Loucy (cell line): ENCODE measurements around the gene SEC11A.
A peak's percentile ranks its signal among the peaks of the same experiment; 100 is the strongest.

Experiments
- H2AFZ ChIP-seq: fragments of 200-600 bp; sonication (generic); 2 replicates; pipeline ENCODE4 v1.6.0; 2016; ENCODE audit warnings: antibody characterized with exemption, mild to moderate bottlenecking, low read length, moderate library complexity
- H3F3A ChIP-seq: fragments of 200-600 bp; 2 replicates; pipeline ENCODE4 v1.6.0; 2016; ENCODE audit warnings: antibody characterized with exemption, low read depth, mild to moderate bottlenecking
- H3K27me3 ChIP-seq: fragments of 200-600 bp; sonication (generic); 2 replicates; pipeline ENCODE4 v1.6.1; 2014; ENCODE audit warnings: low read length, mild to moderate bottlenecking; ENCODE audit not compliant: insufficient read depth, poor library complexity, severe bottlenecking
- H3K36me3 ChIP-seq: fragments of 200-600 bp; sonication (generic); 2 replicates; pipeline ENCODE4 v1.6.1; 2016; ENCODE audit warnings: low read length; ENCODE audit not compliant: insufficient read depth
- H3K4me1 ChIP-seq: fragments of 200-600 bp; sonication (generic); 2 replicates; pipeline ENCODE4 v1.5.1; 2014; ENCODE audit warnings: low read length, mild to moderate bottlenecking; ENCODE audit not compliant: insufficient read depth, poor library complexity, severe bottlenecking
- H3K4me2 ChIP-seq: fragments of 200-600 bp; sonication (generic); 2 replicates; pipeline ENCODE4 v1.6.0; 2014; ENCODE audit warnings: antibody characterized with exemption, low read length, low read depth, mild to moderate bottlenecking; ENCODE audit not compliant: poor library complexity, severe bottlenecking
- H3K4me3 ChIP-seq: fragments of 200-600 bp; sonication (generic); 2 replicates; pipeline ENCODE4 v1.5.1; 2014; ENCODE audit warnings: low read length, mild to moderate bottlenecking, mixed read lengths; ENCODE audit not compliant: poor library complexity, severe bottlenecking
- H3K79me2 ChIP-seq: fragments of 200-600 bp; sonication (generic); 2 replicates; pipeline ENCODE4 v1.6.1; 2014; ENCODE audit warnings: low read length; ENCODE audit not compliant: insufficient read depth
- H3K9ac ChIP-seq: fragments of 200-600 bp; sonication (generic); 2 replicates; pipeline ENCODE4 v1.6.0; 2014; ENCODE audit warnings: mild to moderate bottlenecking, low read depth, low read length, moderate library complexity; ENCODE audit not compliant: poor library complexity, severe bottlenecking
- H3K9me2 ChIP-seq: fragments of 200-600 bp; sonication (generic); replicated peaks from 2 replicates; pipeline ENCODE4 v1.6.1; 2016; ENCODE audit warnings: low read depth, low read length, mixed read lengths
- H3K9me3 ChIP-seq: fragments of 200-600 bp; sonication (generic); 2 replicates; pipeline ENCODE4 v1.6.1; 2014; ENCODE audit warnings: mild to moderate bottlenecking, antibody characterized with exemption, low read length, low read depth; ENCODE audit not compliant: insufficient read depth
- H4K20me1 ChIP-seq: fragments of 200-600 bp; sonication (generic); 2 replicates; pipeline ENCODE4 v1.6.0; 2014; ENCODE audit warnings: antibody characterized with exemption, low read length, mild to moderate bottlenecking; ENCODE audit not compliant: insufficient read depth, poor library complexity, severe bottlenecking
- EZH2phosphoT487 ChIP-seq: fragments of 200-600 bp; IDR thresholded peaks from 2 replicates; pipeline ENCODE4 v1.6.1; 2018; ENCODE audit warnings: antibody characterized with exemption, mild to moderate bottlenecking, moderate library complexity, borderline replicate concordance
- TF ChIP-seq, protein P1 (sequence below): fragments of 200-600 bp; sonication (generic); conservative IDR thresholded peaks from 2 replicates; pipeline ENCODE4 v1.5.1; 2014; ENCODE audit warnings: mild to moderate bottlenecking, antibody characterized with exemption, low read length

SEC11A gene

DNA sequence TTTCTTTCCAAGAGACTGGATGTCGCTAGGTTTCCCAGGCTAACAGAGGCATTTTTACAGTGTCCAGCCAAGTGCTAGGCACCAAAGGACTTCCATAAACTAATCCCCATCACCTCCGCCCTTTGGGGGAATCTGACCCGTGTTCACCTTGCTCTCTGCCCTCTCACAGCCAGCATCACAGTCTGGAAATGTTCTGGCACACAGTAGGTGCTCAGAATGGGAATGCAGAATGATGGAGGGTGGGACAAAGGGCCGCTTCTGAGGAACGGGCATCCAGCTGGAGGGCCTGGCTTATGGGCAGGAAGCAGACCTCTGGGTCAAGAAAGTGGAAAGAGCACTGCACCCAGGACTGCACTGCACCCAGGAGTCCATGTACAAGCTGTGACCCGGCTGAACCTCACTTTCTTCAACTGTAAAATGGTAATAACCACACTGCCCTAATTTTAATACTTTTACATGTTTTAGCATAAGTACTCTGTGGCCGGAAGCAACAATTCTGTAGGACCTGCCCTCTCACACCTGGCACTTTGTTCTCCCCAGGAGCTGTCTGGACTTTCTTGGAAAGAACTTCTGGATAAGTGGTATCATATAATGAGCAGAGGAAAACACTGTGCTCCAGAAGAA, 57.0 kb downstream of the SEC11A start:
- peak overlapping the region; percentile 70 for H3K4me2 ChIP-seq
- no peak for TF ChIP-seq EZH2phosphoT487
- TF ChIP-seq, protein P1, sequence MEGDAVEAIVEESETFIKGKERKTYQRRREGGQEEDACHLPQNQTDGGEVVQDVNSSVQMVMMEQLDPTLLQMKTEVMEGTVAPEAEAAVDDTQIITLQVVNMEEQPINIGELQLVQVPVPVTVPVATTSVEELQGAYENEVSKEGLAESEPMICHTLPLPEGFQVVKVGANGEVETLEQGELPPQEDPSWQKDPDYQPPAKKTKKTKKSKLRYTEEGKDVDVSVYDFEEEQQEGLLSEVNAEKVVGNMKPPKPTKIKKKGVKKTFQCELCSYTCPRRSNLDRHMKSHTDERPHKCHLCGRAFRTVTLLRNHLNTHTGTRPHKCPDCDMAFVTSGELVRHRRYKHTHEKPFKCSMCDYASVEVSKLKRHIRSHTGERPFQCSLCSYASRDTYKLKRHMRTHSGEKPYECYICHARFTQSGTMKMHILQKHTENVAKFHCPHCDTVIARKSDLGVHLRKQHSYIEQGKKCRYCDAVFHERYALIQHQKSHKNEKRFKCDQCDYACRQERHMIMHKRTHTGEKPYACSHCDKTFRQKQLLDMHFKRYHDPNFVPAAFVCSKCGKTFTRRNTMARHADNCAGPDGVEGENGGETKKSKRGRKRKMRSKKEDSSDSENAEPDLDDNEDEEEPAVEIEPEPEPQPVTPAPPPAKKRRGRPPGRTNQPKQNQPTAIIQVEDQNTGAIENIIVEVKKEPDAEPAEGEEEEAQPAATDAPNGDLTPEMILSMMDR: no peak
- no peaks in the 10 kb centered on the region for H3K9me3 ChIP-seq
- H3K9ac ChIP-seq: peak overlapping the region; percentile 63
- no peaks in the 10 kb centered on the region for H3K9me2 ChIP-seq
- H3F3A ChIP-seq: no peaks in the 10 kb centered on the region
- H2AFZ ChIP-seq: peak overlapping the region; percentile 74
- H3K36me3 ChIP-seq: no peaks in the 10 kb centered on the region
- peaks cover under 1% of the 10 kb centered on the region; the same call in 1 of the 2 replicates for H3K79me2 ChIP-seq
- H3K27me3 ChIP-seq: no peaks in the 10 kb centered on the region
- H4K20me1 ChIP-seq: no peaks in the 10 kb centered on the region
- H3K4me3 ChIP-seq: peak overlapping the region; percentile 65
- H3K4me1 ChIP-seq: peaks cover 12% of the 10 kb centered on the region

DNA sequence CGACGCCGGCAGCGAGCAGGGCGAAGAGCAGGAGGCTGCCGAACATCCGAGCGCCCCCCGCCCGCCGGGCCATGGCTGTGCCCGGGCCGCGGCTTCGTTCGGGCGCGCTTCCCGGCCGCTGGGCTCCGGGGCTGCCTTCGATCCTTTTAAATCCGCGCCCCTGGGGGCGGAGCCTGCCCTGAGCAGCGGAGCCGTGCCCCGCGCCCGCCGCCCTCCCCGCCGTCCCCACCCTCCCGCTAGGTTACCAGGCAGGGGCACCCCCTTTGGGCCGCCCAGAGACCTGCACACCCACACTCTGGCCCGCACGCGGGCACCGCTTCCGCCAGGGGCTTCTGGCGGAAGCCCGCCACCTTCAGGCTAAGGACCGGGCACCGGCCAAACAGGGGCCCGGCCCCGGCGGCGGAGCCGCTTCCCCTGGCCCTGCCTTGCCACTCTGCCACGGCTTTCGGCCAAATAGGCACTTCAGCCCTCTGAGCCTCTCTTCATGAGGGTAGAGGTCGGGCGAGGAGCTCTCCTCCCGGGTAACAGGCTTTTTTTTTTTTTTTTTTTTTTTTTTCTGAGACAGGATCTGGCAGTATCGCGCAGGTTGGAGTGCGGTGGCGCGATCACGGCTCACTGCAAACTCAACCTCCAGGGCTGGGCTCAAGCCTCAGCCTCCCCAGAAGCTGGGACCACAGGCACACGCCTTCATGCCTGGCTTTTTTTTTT, 57.7 kb downstream of the SEC11A start, which contains the start of gene NMB:
NMB (minus strand) TSS at position 120 of the 708 bp plus-strand sequence; CDS start at position 73, 47 bp downstream.
- TF ChIP-seq, protein P1: peak; percentile 53
- TF ChIP-seq EZH2phosphoT487: no peak
- Histone ChIP-seq H3K9ac (peak within 1 kb of the TSS; percentile 63), H3K36me3 (no peaks in the 10 kb centered on the region), H2AFZ (peak within 1 kb of the TSS; percentile 74), H4K20me1 (no peaks in the 10 kb centered on the region), H3F3A (no peaks in the 10 kb centered on the region), H3K4me3 (peak within 1 kb of the TSS; percentile 65), H3K79me2 (peaks cover 7% of the 10 kb centered on the region), H3K9me2 (no peaks in the 10 kb centered on the region), H3K4me1 (peaks cover 17% of the 10 kb centered on the region), H3K4me2 (peak within 1 kb of the TSS; percentile 70), H3K9me3 (no peaks in the 10 kb centered on the region), H3K27me3 (no peaks in the 10 kb centered on the region)

DNA sequence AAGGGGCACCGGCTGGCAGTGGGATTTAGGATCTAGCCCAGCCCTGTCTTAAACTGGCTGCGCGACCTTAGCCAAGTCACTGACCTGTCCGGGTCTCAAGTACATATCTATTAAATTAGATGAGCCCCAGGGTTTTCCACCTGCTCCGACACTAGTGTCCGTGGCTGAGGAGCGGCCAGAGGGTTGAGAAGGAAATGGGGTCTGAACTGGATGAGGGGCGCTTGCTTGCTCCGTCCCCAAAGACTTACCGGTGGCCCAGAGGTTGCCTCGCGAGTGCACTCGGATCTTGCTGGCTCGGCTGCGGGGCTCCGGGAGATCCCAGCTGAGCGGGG, 58.2 kb downstream of the SEC11A start:
- Histone ChIP-seq H3K27me3 (no peaks in the 10 kb centered on the region), H3K9me2 (no peaks in the 10 kb centered on the region), H3K79me2 (peaks cover 12% of the 10 kb centered on the region), H3K36me3 (no peaks in the 10 kb centered on the region), H3K4me2 (peak overlapping the region; percentile 70), H3K9me3 (no peaks in the 10 kb centered on the region), H3K4me3 (peak overlapping the region; percentile 65), H3F3A (no peaks in the 10 kb centered on the region), H3K4me1 (peaks cover 22% of the 10 kb centered on the region), H4K20me1 (no peaks in the 10 kb centered on the region), H3K9ac (peak overlapping the region; percentile 48), H2AFZ (peak overlapping the region; percentile 53; the same call in 1 of the 2 replicates)
- TF ChIP-seq EZH2phosphoT487: no peak
- TF ChIP-seq, protein P1: no peak
